ENCODE data around the gene HTR2B.

HTR2B gene

DNA sequence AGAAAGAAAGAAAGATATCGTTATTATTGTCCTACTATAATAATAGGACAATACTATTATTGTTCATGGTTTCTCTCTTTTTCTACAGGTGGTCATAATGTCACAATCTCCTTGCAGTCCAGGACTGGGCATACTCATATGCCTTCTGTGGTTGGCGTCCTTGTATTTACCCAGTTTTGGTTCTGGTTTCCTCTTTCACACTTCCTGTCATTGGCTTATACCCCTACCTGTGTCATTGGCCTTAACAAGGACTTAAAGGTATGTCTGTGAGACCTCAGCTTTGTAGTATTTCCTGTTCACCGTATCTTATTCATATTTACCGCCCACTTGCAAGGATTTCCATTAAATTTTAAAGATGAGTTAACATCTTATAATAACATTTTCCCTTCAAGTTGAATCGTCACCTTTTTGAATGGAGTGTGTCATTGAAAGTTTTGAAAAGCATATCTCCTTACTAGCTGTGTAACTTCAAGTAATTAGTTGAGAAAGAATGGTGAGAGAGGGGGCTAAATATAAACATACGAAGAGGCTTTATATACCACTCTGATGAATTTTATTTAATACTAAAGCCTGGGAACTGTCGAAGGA is 36.5 kb upstream of the HTR2B start:
- no peak for TF ChIP-seq TAF1 (IDR thresholded peaks at IDR 0.05; ENCODE audit: borderline replicate concordance, insufficient read depth, low read length)
- TF ChIP-seq SIN3A (IDR thresholded peaks at IDR 0.05; ENCODE audit: borderline replicate concordance, insufficient read depth, low read length) = no peak
- TF ChIP-seq REST (IDR thresholded peaks at IDR 0.05; ENCODE audit: insufficient read depth in 1 of 2, low read depth in 2 of 2, low read length in 2 of 2) = no peak
- no peak for TF ChIP-seq POLR2AphosphoS5 (IDR thresholded peaks at IDR 0.05; ENCODE audit: low read depth, low read length)
- no peak for TF ChIP-seq FOXP2 (optimal IDR thresholded peaks at IDR 0.05; ENCODE audit: borderline replicate concordance, extremely low read depth, extremely low read length, insufficient read depth)

DNA sequence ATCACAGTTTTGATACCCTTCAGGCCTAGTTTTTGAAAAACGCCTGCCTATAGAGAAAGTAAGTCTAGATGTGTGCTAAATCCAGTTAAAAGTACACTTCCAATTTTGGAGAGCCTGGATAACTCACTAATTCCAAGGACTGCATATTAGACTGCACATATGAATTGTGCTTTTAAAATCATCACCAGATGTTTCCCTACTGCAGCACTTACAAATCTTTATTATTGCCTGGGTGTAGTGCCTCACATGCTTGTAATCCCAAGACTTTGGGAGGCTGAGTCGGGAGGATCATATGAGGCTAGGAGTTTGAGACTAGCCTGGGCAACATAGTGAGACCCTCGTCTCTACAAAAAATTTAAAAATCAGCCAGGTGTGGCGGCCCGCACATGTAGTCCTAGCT is 35.9 kb upstream of the HTR2B start:
- TF ChIP-seq POLR2AphosphoS5 (IDR thresholded peaks at IDR 0.05; ENCODE audit: low read depth, low read length) (no peak), REST (IDR thresholded peaks at IDR 0.05; ENCODE audit: insufficient read depth in 1 of 2, low read depth in 2 of 2, low read length in 2 of 2) (no peak), TAF1 (IDR thresholded peaks at IDR 0.05; ENCODE audit: borderline replicate concordance, insufficient read depth, low read length) (no peak), SIN3A (IDR thresholded peaks at IDR 0.05; ENCODE audit: borderline replicate concordance, insufficient read depth, low read length) (no peak)

DNA sequence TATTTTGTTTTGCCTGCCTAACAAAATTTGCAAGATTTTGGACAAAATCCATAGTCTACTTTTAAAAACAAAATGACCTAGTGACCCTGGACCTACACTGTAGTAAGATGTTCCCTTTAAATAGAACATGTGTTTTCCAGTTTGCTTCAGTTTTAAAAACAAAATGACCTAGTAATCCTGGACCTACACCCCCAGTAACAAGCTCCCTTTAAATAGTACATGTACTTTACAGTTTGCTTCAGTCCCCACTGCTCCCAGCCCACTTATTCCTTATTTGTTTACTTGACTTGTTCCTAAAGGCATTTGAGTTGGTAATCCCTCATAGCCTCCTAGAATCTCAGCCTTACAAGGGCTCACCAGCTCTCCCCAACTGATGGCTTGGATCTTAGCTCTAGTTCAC is 34.5 kb upstream of the HTR2B start:
- TF ChIP-seq POLR2AphosphoS5 (IDR thresholded peaks at IDR 0.05; ENCODE audit: low read depth, low read length) (no peak), REST (IDR thresholded peaks at IDR 0.05; ENCODE audit: insufficient read depth in 1 of 2, low read depth in 2 of 2, low read length in 2 of 2) (no peak), SIN3A (IDR thresholded peaks at IDR 0.05; ENCODE audit: borderline replicate concordance, insufficient read depth, low read length) (no peak)

DNA sequence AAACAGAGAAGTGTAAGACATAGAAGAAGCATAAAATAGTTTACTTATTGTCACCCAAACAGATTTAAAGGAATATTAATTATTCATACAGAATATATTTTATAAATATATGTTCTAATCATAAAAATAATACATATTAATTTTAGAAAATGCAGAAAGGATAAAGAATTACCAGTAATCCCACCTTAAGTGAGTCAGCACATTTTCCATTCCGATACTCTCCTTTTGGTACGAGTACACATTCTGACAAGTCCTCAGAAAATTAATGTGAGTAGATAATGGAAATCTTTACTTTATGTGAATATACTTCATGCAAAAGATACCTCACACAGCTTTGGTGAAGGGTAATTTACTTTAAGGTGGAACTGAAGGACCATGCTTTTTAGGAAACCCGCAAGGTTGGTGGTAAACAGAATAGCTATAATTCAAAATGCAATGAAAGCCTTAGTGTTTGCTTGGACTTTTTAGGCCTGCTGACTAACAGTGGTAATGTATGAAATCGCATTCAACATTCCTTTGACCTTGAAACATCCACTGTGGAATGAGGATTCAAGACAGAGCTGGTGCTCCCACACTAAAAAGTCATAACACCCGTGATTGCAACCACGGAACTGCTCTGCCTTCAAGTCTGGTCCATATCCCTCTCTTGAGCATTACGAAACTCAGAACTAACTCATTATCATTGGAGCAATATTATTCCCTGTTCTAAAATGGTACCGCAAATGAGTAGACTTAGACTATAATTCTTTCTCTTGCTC is 28.1 kb upstream of the HTR2B start:
- TF ChIP-seq SIN3A (IDR thresholded peaks at IDR 0.05; ENCODE audit: borderline replicate concordance, insufficient read depth, low read length) = no peak
- no peak for TF ChIP-seq REST (IDR thresholded peaks at IDR 0.05; ENCODE audit: insufficient read depth in 1 of 2, low read depth in 2 of 2, low read length in 2 of 2)
- TF ChIP-seq FOXP2 (optimal IDR thresholded peaks at IDR 0.05; ENCODE audit: borderline replicate concordance, extremely low read depth, extremely low read length, insufficient read depth) = no peak
- no peak for TF ChIP-seq POLR2AphosphoS5 (IDR thresholded peaks at IDR 0.05; ENCODE audit: low read depth, low read length)
- TF ChIP-seq TAF1 (IDR thresholded peaks at IDR 0.05; ENCODE audit: borderline replicate concordance, insufficient read depth, low read length) = no peak

Measured in PFSK-1 (cell line).